HEK293T (cell line): ENCODE data around the gene MAG.

ENCODE experiments used
- CTCF ChIA-PET: fragments of 350-600 bp; formaldehyde crosslinking; extraction: SDS; loops from one replicate; lab custom pipeline; 2021; ENCODE audit warnings: antibody characterized with exemption, inconsistent platforms; lab: Yijun Ruan, JAX
- POLR2A ChIA-PET: fragments of 350-600 bp; formaldehyde crosslinking; extraction: SDS; loops from one replicate; lab custom pipeline; 2020; ENCODE audit warnings: antibody characterized with exemption, inconsistent platforms; lab: Yijun Ruan, JAX
- DNase-seq: peaks from one replicate; pipeline ENCODE4 v3.0.0; 2012; ENCODE audit warnings: mixed read lengths; ENCODE audit errors: extremely low spot score
- ARNT ChIP-seq: fragments of 450-650 bp; IDR thresholded peaks from 2 replicates; pipeline ENCODE4 v1.6.1; 2017; ENCODE audit warnings: mild to moderate bottlenecking
- BHLHE40 ChIP-seq: fragments of 450-650 bp; IDR thresholded peaks from 2 replicates; pipeline ENCODE4 v1.6.1; 2016; ENCODE audit warnings: mild to moderate bottlenecking, moderate library complexity, borderline replicate concordance
- CTBP1 ChIP-seq: fragments of 450-650 bp; IDR thresholded peaks from 2 replicates; pipeline ENCODE4 v1.6.1; 2016; ENCODE audit warnings: borderline replicate concordance
- ELF4 ChIP-seq: fragments of 450-650 bp; IDR thresholded peaks from 2 replicates; pipeline ENCODE4 v1.6.1; 2017; ENCODE audit warnings: antibody characterized with exemption
- FOXA1 ChIP-seq: fragments of 450-650 bp; IDR thresholded peaks from 2 replicates; pipeline ENCODE4 v1.6.1; 2016; ENCODE audit warnings: mild to moderate bottlenecking
- FOXK2 ChIP-seq: fragments of 450-650 bp; IDR thresholded peaks from 2 replicates; pipeline ENCODE4 v1.6.1; 2016; ENCODE audit warnings: mild to moderate bottlenecking
- FOXM1 ChIP-seq: fragments of 450-650 bp; IDR thresholded peaks from 2 replicates; pipeline ENCODE4 v1.6.1; 2017; ENCODE audit warnings: mild to moderate bottlenecking, borderline replicate concordance
- HDGF ChIP-seq: fragments of 450-650 bp; IDR thresholded peaks from 2 replicates; pipeline ENCODE4 v1.6.1; 2017; ENCODE audit warnings: antibody characterized with exemption, borderline replicate concordance
- L3MBTL2 ChIP-seq: fragments of 450-650 bp; conservative IDR thresholded peaks from 2 replicates; pipeline ENCODE4 v1.6.1; 2016; ENCODE audit warnings: mild to moderate bottlenecking
- LEF1 ChIP-seq: fragments of 450-650 bp; IDR thresholded peaks from 2 replicates; pipeline ENCODE4 v1.6.1; 2017; ENCODE audit warnings: mild to moderate bottlenecking, borderline replicate concordance
- NFRKB ChIP-seq: fragments of 450-650 bp; IDR thresholded peaks from 2 replicates; pipeline ENCODE4 v1.6.1; 2016; ENCODE audit warnings: mild to moderate bottlenecking, moderate library complexity
- SP1 ChIP-seq: fragments of 450-650 bp; IDR thresholded peaks from 2 replicates; pipeline ENCODE4 v1.6.1; 2017
- SUZ12 ChIP-seq: fragments of 450-650 bp; IDR thresholded peaks from 2 replicates; pipeline ENCODE4 v1.6.1; 2016; ENCODE audit warnings: mild to moderate bottlenecking
- TARDBP ChIP-seq: fragments of 450-650 bp; IDR thresholded peaks from 2 replicates; pipeline ENCODE4 v1.6.1; 2016
- ZNF384 ChIP-seq: fragments of 450-650 bp; IDR thresholded peaks from 2 replicates; pipeline ENCODE4 v1.6.1; 2016
- TF ChIP-seq, protein P1 (sequence below): fragments of 450-650 bp; IDR thresholded peaks from 2 replicates; pipeline ENCODE4 v1.6.1; 2016

MAG gene

GRCh38 chr19:35270381-35270811 is 21.6 kb upstream of the MAG start:
- CTCF ChIA-PET = interaction anchor here (0.6 kb wide), 1 partner anchor 224 kb away, joined by 3 read pairs; no protein-coding TSS in a partner anchor
- no peak for DNase-seq
- TF ChIP-seq HDGF = no peak
- TF ChIP-seq, protein P1, sequence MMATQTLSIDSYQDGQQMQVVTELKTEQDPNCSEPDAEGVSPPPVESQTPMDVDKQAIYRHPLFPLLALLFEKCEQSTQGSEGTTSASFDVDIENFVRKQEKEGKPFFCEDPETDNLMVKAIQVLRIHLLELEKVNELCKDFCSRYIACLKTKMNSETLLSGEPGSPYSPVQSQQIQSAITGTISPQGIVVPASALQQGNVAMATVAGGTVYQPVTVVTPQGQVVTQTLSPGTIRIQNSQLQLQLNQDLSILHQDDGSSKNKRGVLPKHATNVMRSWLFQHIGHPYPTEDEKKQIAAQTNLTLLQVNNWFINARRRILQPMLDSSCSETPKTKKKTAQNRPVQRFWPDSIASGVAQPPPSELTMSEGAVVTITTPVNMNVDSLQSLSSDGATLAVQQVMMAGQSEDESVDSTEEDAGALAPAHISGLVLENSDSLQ = no peak
- no peak for TF ChIP-seq ELF4
- no peak for TF ChIP-seq SUZ12
- no peak for TF ChIP-seq FOXK2
- no peak for TF ChIP-seq NFRKB
- TF ChIP-seq TARDBP = no peak
- TF ChIP-seq ZNF384 = no peak
- TF ChIP-seq ARNT = no peak
- no peak for TF ChIP-seq BHLHE40
- no peak for TF ChIP-seq FOXM1
- TF ChIP-seq SP1 = no peak
- POLR2A ChIA-PET = no interaction called here

GRCh38 chr19:35271546-35271945 is 20.4 kb upstream of the MAG start:
- POLR2A ChIA-PET = no interaction called here
- CTCF ChIA-PET = no interaction called here
- no peak for DNase-seq
- TF ChIP-seq LEF1 (no peak), NFRKB (no peak), TARDBP (no peak), SUZ12 (no peak), ARNT (no peak), CTBP1 (no peak)

DNA sequence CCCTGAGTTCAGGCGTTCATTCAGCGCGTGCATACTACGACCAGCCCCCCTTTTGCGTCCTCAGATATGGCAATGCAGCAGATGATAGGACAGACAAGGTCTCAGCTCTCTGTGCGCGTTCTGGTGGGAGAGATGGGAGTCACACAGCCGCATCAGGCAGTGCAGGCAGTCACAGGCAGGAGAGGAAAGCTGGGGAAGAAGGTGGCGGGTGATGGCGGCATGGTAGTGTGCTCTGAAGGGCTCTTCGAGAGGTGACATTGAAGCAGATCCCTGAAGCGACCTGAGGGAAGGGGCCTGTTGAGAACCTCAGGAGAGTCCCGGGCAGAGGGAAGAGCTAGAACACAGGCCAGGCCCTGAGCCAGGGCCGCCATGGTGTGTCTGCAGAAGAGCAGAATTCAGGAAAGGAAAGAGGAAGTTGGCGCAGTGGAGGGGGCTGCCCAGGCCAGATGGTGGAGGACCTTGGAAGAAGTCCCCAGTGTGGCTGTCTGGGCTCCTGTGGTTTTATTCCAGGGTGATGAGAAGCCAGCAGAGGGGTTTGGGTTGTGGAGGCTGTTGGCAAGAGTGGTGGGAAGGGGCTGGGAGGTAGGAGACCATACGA is 19.7 kb upstream of the MAG start:
- DNase-seq = no peak
- ChIA-PET POLR2A (no interaction called here), CTCF (no interaction called here)
- TF ChIP-seq TARDBP = no peak
- no peak for TF ChIP-seq LEF1
- no peak for TF ChIP-seq NFRKB
- TF ChIP-seq BHLHE40 = no peak
- TF ChIP-seq ELF4 = no peak
- TF ChIP-seq HDGF = no peak
- TF ChIP-seq CTBP1 = no peak
- TF ChIP-seq FOXM1 = no peak
- no peak for TF ChIP-seq SP1
- no peak for TF ChIP-seq L3MBTL2
- no peak for TF ChIP-seq ZNF384

DNA sequence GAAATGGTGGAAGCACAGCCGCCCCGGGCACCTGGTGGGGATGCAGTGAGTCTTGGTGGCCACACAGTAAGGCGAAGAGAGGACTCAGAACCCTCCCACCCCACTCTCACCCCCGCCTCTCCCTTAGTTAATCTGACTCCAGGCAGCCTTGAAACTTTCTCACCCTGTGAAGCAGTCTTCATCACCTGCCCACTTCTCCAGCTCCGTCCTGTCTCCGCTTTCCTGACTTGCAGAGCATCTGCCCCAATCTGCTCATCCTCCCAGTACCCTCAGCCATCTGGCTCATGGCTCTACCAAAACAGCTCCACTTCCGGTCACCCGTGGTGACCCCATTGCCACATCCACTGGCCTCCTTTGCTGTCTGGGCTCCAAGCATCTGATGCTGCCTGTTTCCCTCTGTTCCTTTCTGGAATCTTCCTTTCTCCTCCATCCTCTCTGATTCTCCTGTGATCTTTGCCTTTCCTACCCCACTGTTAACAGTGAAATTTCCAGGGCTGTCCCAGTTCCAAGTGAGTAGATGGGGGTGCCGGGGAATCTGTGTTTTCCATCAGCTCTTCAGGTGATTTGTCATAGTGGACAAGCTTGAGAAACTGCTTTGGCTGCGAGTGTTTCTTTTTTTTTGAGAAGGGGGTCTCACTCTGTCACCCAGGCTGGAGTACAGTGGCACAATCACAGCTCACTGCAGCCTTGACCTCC is 18.9 kb upstream of the MAG start:
- CTCF ChIA-PET = interaction anchor here (0.6 kb wide), 1 partner anchor 319 kb away, joined by 7 read pairs; no protein-coding TSS in a partner anchor
- DNase-seq = no peak
- POLR2A ChIA-PET = no interaction called here
- TF ChIP-seq CTBP1 (no peak), TARDBP (no peak), ELF4 (no peak), ZNF384 (no peak), SUZ12 (no peak)
- TF ChIP-seq, protein P1 = no peak

- no peak for TF ChIP-seq BHLHE40
- no peak for TF ChIP-seq SP1
- TF ChIP-seq, protein P1 = no peak
- DNase-seq = no peak
- ChIA-PET POLR2A (no interaction called here), CTCF (interaction anchor here (0.6 kb wide), 1 partner anchor 318 kb away, joined by 7 read pairs; no protein-coding TSS in a partner anchor)
Observed at GRCh38 chr19:35273686-35274259, 18.2 kb upstream of the MAG start.

DNA sequence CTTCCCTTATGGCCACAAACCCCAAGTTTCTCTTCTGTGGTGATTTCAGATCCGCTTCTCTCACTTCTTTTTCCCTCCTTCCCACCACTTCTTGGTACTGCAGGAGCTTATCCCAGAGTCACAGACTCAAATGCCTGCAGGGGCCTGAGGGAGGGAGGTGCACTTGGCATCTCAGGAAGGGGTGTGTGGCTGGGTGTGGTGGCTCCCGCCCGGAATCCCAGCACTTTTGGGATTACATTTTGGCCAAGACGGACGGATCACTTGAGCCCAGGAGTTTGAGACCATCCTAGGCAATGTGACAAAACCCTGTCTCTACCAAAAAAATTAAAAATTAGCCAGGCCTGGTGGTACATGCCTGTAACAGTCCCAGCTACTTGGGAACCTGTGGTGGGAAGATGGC is 17.6 kb upstream of the MAG start:
- DNase-seq = no peak
- TF ChIP-seq CTBP1 (no peak), FOXA1 (no peak), SP1 (no peak), LEF1 (no peak), NFRKB (no peak), BHLHE40 (no peak), ELF4 (no peak)
- ChIA-PET CTCF (no interaction called here), POLR2A (no interaction called here)
